ENCODE results near the gene EIF5AL1.
A peak's percentile ranks its signal among the peaks of the same experiment; 100 is the strongest.

Gene EIF5AL1

DNA sequence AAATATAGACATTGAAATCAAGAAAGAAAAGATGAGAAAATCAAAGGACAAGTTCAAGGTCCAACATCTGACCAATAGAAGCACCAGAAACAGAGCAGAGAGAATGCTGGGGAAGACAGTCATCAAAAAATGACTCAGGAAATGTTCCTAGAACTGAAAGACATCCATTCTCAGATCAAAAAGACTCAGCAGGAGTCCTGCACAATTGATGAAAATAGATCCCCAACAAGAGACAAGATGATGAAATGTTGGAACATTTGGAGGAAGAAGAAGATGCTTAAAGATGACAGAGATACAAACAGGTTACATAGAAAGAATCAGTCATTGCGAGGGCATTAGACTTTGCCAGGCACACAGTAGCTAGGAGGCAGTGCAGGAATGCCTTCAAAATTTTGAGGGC, 30.0 kb upstream of the EIF5AL1 start:
- no peak for DNase-seq
- TF ChIP-seq, protein P1, sequence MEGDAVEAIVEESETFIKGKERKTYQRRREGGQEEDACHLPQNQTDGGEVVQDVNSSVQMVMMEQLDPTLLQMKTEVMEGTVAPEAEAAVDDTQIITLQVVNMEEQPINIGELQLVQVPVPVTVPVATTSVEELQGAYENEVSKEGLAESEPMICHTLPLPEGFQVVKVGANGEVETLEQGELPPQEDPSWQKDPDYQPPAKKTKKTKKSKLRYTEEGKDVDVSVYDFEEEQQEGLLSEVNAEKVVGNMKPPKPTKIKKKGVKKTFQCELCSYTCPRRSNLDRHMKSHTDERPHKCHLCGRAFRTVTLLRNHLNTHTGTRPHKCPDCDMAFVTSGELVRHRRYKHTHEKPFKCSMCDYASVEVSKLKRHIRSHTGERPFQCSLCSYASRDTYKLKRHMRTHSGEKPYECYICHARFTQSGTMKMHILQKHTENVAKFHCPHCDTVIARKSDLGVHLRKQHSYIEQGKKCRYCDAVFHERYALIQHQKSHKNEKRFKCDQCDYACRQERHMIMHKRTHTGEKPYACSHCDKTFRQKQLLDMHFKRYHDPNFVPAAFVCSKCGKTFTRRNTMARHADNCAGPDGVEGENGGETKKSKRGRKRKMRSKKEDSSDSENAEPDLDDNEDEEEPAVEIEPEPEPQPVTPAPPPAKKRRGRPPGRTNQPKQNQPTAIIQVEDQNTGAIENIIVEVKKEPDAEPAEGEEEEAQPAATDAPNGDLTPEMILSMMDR (IDR thresholded peaks at IDR 0.05) = no peak
- no peak overlapping the region for H3K4me3 ChIP-seq
- no peaks in the 10 kb centered on the region for H3K27me3 ChIP-seq
- no peaks in the 10 kb centered on the region for H3K9me3 ChIP-seq
- no peaks in the 10 kb centered on the region for H3K36me3 ChIP-seq
- peaks cover 0 to 14% (median 6%) of the 10 kb centered on the region in 4 donors for H3K4me1 ChIP-seq
- intact Hi-C loops (cut with DNase I; ENCODE audit: low total_unique reads) = no loop called here
- H3K27ac ChIP-seq = no peak overlapping the region

DNA sequence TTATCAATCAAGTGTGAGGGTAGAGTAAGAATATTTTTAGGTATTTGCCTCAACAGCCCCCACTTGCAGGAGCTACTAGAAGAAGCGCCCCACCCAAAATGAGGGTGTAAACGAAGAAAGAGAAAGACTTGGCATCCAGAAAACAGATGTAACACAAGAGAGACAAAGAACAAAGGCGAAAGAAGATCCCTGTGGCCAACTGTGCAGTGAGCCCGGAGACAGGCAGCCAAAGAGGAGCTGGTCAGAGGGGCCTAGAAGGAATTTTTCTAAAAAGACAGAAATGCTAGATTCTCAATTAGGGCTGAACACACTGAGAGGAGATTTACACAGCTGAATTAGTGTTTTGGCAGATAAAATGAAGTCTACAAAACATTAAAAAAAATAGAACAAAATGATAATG, 29.6 kb upstream of the EIF5AL1 start:
- Histone ChIP-seq H3K4me1 (peaks cover 0 to 18% (median 9%) of the 10 kb centered on the region in 4 donors), H3K27ac (peak overlapping the region in 1 of 2 donors; percentile 26), H3K36me3 (no peaks in the 10 kb centered on the region), H3K27me3 (no peaks in the 10 kb centered on the region), H3K9me3 (no peaks in the 10 kb centered on the region), H3K4me3 (no peak overlapping the region)
- intact Hi-C loops (cut with DNase I; ENCODE audit: low total_unique reads) = no loop called here
- peak in 1 of 2 donors; percentile 13 for DNase-seq
- TF ChIP-seq, protein P1 (IDR thresholded peaks at IDR 0.05) = no peak

DNA sequence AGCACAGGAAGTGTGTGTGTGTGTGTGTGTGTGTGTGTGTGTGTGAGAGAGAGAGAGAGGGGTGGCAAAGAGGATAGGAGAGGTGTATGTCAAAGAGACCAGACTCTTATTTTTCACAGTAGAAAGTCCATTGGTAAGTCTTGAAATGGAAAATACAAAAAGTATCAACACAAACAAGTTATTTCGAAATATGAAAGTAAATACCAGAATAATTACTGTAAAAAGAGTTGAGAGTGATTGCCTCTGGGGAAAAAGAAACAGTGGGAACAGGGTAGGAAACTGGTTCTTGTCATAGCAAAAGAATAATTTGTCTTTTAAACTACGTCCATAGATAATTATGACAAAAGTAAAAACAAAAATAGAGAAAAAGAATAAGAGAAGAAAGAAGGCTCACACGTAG, 29.0 kb upstream of the EIF5AL1 start:
- TF ChIP-seq, protein P1 (IDR thresholded peaks at IDR 0.05) = no peak
- H3K4me1 ChIP-seq = peaks cover 0 to 24% (median 14%) of the 10 kb centered on the region in 4 donors
- no peaks in the 10 kb centered on the region for H3K27me3 ChIP-seq
- peak overlapping the region; percentile 26 to 42 for H3K27ac ChIP-seq
- intact Hi-C loops (cut with DNase I; ENCODE audit: low total_unique reads) = no loop called here
- H3K36me3 ChIP-seq = no peaks in the 10 kb centered on the region
- H3K9me3 ChIP-seq = no peaks in the 10 kb centered on the region
- DNase-seq = no peak
- H3K4me3 ChIP-seq = no peak overlapping the region

DNA sequence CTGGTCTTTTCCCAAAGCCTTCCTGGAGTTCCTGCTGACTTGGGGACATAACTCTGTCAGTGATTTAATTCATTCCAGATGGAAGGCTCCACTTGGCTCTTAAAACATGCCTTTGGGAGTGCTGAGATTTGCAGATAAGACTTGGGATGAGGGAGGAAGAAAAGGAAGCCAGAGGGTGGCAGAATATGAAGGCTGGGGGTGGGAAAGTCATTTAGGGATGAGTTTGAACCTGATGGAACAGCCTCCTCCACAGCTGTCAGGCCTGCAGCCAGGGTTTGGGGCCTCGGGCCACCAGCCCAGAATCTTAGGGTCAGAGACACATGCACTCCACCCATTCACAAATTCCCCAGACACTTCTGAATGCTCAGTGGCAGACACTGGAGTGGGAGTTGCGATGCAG, 28.4 kb upstream of the EIF5AL1 start:
- TF ChIP-seq, protein P1 (IDR thresholded peaks at IDR 0.05) = no peak
- Histone ChIP-seq H3K4me1 (peaks cover 0 to 30% (median 20%) of the 10 kb centered on the region in 4 donors), H3K9me3 (no peaks in the 10 kb centered on the region), H3K27ac (peak overlapping the region; percentile 26 to 42), H3K27me3 (no peaks in the 10 kb centered on the region), H3K36me3 (no peaks in the 10 kb centered on the region), H3K4me3 (no peak overlapping the region)
- peak; percentile 48 to 77 for DNase-seq
- intact Hi-C loops (cut with DNase I; ENCODE audit: low total_unique reads) = no loop called here

DNA sequence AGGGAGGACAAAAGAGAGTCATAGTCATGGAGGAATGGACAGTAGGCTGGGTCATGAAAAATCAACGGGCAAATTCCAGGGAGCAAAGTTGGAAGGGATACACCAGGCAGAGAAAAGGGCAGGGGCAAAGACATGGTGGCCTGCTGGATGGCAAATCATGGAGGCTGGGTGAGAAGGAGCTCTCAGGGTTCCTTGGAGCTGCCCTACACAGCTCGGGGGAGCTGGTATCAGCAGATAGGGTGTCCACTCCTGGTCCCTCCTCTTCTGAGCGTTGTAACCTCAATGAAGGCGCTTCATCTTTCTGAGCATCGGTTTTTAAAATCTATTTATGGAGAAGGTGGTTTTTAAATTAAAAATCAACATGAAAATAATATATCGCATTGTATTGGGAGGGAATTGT, 27.9 kb upstream of the EIF5AL1 start:
- Histone ChIP-seq H3K4me3 (no peak overlapping the region), H3K4me1 (peaks cover 0 to 32% (median 21%) of the 10 kb centered on the region in 4 donors), H3K27ac (peak overlapping the region; percentile 26 to 42), H3K27me3 (no peaks in the 10 kb centered on the region), H3K36me3 (no peaks in the 10 kb centered on the region), H3K9me3 (no peaks in the 10 kb centered on the region)
- TF ChIP-seq, protein P1 (IDR thresholded peaks at IDR 0.05) = no peak
- intact Hi-C loops (cut with DNase I; ENCODE audit: low total_unique reads) = no loop called here
- DNase-seq = peak in 1 of 2 donors; percentile 48
